Measurements from ENCODE around the gene BOLA2B.

GRCh38 chr16:30186782-30187555 is 6.5 kb downstream of the BOLA2B start:
- TF ChIP-seq POLR2A (IDR thresholded peaks at IDR 0.05; ENCODE audit: borderline replicate concordance, extremely low read depth, insufficient read depth, insufficient read length) (no peak), CTCF (IDR thresholded peaks at IDR 0.05 in 2 of 3, conservative IDR thresholded peaks at IDR 0.05 in 1 of 3; ENCODE audit: borderline replicate concordance in 1 of 3, insufficient read depth in 1 of 3, low read depth in 2 of 3, low read length in 2 of 3) (peak in 2 of 3 experiments; percentile 86 to 87), REST (IDR thresholded peaks at IDR 0.05; ENCODE audit: low read depth) (no peak), MAX (IDR thresholded peaks at IDR 0.05) (no peak), SP1 (IDR thresholded peaks at IDR 0.05; ENCODE audit: low read depth) (no peak), POLR2AphosphoS5 (IDR thresholded peaks at IDR 0.05; ENCODE audit: low read depth, low read length) (no peak)
